Islet of Langerhans (tissue), 1 donor: ENCODE measurements around the gene RCC2.

Source experiments
- FAIRE-seq: peaks from one replicate; lab custom pipeline; 2011; peaks lifted over from hg19 to GRCh38; lab: Jason Lieb, UNC

Gene RCC2

GRCh38 chr1:17372955-17373354 lies 66.5 kb downstream of the RCC2 start:
- FAIRE-seq, result no peak

GRCh38 chr1:17371896-17372295 lies 67.6 kb downstream of the RCC2 start, which contains the start of gene PADI6:
Gene PADI6 (plus strand): TSS chr1:17372196. CDS start chr1:17372246, 50 bp downstream.
- no peak for FAIRE-seq

GRCh38 chr1:17370618-17371017 lies 68.9 kb downstream of the RCC2 start:
- no peak for FAIRE-seq

DNA sequence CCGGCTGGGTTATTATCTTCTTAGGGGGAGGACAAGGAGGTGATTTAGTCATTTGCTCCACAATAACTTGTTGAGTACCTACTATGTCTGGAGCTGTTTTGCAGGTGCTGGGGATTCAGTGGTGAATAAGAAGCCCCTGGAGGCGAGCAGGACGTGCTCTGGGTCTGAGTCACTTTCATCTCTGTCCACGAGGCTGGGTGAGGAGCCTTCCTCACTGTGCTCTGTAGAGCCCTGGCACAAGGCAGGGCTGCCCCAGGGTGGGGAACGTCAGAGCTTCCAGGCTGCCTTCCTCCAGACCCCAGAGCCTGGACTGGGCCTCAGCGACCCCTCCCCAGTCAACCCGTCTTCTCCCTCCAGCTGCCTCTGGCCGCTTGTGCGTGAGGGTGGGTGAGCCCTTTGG lies 70.0 kb downstream of the RCC2 start:
- no peak for FAIRE-seq

DNA sequence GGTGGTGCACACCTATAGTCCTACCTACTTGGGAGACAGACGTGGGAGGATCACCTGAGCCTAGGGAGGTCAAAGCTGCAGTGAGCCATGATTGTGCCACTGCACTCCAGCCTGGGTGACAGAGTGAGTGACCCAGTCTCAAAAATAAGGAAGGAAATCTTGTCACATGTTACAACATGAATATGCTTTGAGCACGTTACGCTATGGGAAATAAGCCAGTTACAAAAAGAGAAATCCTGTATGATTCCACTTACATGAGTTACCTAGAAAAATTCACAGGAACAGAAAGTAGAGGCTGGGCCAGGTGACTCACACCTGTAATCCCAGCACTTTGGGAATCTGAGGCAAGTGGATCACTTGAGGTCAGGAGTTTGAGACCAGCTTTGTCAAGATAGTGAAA lies 74.2 kb downstream of the RCC2 start:
- FAIRE-seq, result no peak

DNA sequence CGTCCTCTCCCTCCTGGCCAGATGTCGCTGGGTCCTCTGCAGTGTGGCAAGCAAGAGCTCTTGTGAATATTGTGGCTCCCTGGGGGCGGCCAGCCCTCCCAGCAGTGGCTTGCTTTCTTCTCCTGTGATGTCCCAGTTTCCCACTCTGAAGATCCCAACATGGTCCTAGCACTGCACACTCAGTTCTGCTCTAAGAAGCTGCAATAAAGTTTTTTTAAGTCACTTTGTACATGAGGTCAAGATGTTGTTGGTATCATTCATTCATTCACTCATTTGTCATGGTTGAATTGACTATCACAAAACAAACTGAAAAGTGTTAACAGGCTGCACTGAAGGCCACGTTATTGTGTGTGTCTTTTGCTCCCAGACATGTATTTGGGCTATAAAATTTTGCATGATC lies 75.7 kb downstream of the RCC2 start:
- no peak for FAIRE-seq

DNA sequence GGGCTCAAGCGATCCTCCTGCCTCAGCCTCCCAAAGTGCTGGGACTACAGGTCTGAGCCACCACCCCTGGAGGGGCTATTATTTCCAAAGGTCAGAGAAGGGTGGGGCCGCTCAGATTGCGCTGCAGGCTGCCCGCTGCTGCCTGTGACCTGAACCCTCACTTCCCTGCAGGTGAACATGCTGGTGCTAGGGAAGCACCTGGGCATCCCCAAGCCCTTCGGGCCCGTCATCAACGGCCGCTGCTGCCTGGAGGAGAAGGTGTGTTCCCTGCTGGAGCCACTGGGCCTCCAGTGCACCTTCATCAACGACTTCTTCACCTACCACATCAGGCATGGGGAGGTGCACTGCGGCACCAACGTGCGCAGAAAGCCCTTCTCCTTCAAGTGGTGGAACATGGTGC lies 76.1 kb downstream of the RCC2 start:
- no peak for FAIRE-seq

DNA sequence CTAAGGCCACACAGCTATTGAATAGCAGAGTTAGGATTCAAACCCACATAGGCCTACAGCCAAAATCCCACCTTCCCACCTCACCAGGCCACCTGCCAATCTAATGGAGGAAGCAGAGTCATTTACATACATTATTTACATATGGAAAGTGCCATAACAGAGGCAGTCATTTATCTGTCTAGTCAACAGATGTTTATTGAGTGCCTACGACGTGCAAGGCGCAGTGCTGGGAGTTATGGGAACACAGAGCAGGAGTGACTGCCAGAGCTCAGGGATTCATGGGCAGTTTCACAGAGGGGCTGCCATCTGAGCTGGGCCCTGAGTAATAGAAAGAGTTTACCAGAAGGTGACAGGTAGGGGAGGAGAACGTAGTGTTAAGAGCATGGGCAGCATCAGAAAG lies 77.8 kb downstream of the RCC2 start:
- FAIRE-seq, result no peak

- FAIRE-seq, result no peak
Observed at GRCh38 chr1:17360272-17360956, 79.1 kb downstream of the RCC2 start.

GRCh38 chr1:17359808-17360207 lies 79.7 kb downstream of the RCC2 start:
- no peak for FAIRE-seq

DNA sequence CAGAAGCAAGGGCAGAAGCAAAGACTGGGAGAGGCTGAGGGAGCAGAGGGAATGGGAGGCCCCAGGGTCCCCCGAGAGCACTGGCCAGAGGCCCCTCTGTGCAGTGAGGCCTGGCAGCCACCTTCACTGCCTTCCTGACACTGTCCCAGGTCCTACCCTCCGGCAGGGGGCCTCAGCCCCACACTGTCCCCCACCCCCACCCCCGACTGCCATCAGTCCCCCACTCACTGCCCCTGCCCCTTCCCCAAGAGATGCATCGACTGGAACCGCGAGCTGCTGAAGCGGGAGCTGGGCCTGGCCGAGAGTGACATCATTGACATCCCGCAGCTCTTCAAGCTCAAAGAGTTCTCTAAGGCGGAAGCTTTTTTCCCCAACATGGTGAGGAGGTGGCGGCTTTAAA lies 80.4 kb downstream of the RCC2 start:
- FAIRE-seq, result no peak

- no peak for FAIRE-seq
Observed at GRCh38 chr1:17358557-17358956, 80.9 kb downstream of the RCC2 start.
